HG03064 (cell line): ENCODE results near the gene LIAS.
"Not testable (repeated sequence)": the region's sequence is repeated elsewhere in the genome, so short reads cannot be mapped to it uniquely, and the experiment has no call there.

Source experiments
- ATAC-seq: cut with Tn5 transposase; IDR thresholded peaks from one replicate; pipeline ENCODE4 v1.9.1; 2021; ENCODE audit warnings: low read depth; ENCODE audit not compliant: unreplicated experiment

LIAS gene

DNA sequence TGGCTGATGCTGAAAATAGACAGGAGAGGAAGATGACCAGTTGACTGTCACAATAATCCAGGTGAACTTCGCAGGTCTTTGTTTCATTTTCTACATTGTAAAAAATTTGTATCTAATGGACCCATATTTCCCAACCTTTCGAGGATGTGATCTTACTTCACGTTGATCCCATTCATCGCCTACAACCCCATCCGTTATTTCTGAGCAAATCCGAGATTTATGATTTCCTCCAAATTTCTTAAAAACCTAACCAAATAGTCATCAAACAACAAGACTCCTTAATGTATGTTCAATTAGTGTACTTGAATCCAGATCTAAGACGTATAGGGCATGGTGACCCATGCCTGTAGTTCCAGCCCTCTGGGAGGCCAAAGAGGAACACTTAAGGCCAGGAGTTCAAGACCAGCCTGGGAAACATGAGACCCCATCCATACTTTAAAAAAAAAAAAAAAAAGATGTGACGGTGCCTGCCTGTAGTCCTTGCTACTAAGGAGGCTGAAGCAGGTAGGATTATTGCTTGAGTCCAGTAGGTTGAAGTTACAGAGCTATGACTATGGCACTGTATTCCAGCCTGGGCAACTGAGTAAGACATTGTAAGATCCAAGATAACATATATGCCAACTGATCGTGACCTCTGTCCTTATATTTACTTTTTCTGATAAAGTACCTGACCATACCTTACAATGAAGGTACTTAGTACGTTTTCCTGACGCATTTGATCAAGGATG is 5.8 kb upstream of the LIAS start:
- no peak for ATAC-seq

- no peak for ATAC-seq
Measured at GRCh38 chr4:39453738-39454137, 5.1 kb upstream of the LIAS start.

DNA sequence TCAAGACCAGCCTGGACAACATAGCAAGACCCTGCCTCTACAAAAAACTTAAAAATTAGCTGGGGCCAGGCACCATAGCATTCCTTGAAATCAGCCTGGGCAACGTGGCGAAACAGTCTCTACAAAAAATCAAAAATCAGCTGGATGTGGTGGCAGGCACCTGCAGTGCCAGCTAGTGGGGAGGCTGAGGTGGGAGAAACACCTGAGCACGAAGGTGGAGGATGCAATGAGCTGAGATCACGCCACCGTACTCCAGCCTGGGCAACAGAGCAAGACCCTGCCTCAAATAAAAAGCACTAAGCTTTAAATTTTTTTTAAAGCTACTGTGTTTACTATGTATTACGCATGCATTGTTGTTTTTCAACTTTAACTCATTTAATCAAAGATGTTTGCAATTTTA is 3.4 kb upstream of the LIAS start:
- ATAC-seq, result no peak

DNA sequence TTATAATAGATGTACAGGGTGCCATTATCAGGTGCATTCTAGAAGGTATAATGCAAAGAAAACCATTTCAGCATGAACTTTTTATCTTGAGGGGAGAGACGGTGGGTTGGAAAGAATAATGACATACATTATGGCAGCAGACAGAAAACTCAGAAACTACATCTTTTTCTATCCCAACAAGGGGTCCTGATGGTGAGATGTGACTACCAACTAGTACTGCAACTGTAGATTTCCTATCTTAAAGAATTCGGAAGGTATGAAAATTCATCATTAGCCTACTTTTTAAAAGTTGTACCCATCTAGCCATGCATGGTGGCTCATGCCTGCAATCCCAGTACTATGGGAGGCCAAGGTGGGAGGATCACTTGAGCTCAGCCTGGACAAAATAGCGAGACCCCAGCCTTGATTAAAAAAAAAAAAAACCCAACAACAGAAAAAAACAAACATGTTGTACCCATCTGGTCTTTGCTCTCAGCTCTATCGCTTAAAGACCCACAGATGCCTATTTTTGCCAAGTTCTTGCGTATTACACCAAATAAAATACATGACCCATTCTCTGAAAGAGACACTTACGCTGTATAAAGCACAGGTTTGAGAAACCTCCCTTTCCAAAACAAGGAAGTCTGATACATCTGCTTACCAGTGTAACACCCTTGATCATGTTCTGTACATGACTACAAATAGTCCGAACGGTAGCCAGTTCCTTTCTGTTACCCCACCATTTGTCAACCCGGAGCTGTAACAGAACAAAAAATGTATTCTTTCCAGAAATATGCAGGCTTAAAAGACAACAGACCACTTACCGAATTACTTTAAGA is 1.7 kb upstream of the LIAS start:
- no peak for ATAC-seq

DNA sequence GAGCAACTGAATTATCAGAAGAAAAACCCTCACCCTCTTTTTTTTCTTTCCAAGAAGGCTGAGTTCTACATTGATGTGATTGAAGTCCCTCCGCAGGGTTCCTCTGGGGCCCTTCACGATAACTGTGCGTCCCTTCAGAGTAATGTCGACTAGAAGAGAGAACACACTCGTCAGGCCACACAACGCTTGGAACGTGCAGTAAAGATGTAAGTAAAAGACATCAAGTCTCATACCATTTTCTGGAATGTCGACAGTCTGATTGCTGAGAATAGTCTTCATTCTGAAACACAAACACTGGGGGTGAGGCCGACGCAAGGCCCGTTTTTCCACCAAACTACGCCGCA is 723 bp upstream of the LIAS start:
- not testable (repeated sequence) for ATAC-seq

- no peak for ATAC-seq
Measured at GRCh38 chr4:39464886-39465501, 6.1 kb downstream of the LIAS start.

- ATAC-seq, result no peak
Measured at GRCh38 chr4:39466747-39467146, 7.9 kb downstream of the LIAS start.

DNA sequence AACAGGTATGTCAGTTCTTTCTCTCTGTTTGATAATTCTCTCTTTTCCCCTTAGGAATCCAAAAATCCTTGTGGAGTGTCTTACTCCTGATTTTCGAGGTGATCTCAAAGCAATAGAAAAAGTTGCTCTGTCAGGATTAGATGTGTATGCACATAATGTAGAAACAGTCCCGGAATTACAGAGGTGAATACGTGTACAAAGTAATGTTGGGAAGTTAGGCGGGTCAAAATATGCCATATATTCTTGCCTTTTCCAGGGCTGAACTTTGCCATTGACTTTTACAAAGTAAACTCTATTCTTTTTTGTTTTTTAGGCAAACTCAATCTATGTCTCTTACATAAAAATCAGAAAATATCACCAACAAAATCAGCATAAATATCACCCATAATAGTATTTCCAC is 8.6 kb downstream of the LIAS start:
- no peak for ATAC-seq

GRCh38 chr4:39469429-39470077 is 10.7 kb downstream of the LIAS start:
- peak; percentile 65 for ATAC-seq

DNA sequence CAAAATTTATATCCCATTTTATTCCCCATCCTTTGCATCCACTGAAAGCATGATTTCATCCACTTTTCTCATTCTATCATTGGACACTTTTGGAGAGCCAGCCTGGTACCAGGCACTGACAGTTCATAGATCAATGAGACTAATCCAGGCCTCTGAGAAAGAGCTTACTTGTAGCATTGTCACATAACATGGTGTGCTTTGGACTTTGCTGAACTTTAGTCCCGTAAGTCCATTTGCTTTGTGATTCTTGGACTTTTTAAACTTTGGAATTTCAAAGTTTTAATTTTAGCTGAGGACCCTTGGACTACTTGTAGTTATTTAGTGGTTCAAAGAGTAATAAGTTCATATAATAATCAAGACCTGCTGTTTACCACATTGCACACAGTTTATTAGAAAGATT is 11.5 kb downstream of the LIAS start:
- ATAC-seq, result no peak

DNA sequence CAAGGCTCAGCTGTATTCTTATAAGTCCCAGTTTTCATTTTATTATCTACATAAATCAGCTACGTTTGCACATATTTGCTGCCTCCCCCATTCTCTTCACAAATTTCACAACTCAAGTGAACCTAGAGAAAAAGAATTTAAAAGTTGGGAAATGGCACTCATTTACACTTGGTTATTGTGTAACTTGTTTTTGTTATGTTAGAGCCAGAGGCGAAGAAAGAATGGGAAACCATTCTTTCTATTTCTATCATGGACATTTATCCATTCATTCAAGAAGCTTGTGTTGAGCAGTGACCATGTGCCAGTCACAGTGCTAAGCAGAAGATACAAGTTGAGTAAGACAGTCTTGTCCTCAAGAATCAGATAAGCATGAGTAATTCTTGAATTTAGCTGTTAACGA is 13.5 kb downstream of the LIAS start:
- no peak for ATAC-seq

GRCh38 chr4:39476187-39476895 is 17.5 kb downstream of the LIAS start:
- no peak for ATAC-seq

- no peak for ATAC-seq
Measured at GRCh38 chr4:39480251-39480650, 21.4 kb downstream of the LIAS start.

DNA sequence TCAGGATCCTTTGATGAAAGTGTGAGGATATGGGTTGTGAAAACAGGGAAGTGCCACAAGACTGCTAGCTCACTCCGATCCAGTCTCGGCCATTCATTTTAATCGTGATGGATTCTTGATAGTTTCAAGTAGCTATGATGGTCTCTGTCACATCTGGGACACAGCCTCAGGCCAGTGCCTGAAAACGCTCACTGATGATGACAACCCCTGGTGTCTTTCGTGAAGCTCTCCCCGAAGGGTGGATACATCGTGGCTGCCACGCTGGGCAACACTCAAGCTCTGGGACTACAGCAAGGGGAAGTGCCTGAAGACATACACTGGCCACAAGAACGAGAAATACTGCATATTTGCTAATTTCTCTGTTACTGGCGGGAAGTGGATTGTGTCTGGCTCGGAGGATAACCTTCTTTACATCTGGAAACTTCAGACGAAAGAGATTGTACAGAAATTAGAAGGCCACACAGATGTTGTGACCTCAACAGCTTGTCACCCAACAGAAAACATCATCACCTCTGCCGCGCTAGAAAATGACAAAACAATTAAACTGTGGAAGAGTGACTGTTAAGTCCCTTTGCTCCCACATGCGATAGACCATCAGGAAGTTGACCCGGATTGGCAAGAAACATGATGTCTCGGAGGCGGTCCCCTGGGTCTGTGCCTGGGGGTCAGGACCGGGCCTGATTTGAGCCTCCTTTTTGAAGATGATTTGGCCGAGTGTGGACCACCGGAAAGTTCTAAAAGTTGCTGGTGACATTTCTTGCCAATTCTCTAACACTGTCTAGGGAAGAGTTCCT is 22.2 kb downstream of the LIAS start:
- no peak for ATAC-seq

- ATAC-seq, result no peak
Measured at GRCh38 chr4:39484582-39485272, 25.9 kb downstream of the LIAS start.

DNA sequence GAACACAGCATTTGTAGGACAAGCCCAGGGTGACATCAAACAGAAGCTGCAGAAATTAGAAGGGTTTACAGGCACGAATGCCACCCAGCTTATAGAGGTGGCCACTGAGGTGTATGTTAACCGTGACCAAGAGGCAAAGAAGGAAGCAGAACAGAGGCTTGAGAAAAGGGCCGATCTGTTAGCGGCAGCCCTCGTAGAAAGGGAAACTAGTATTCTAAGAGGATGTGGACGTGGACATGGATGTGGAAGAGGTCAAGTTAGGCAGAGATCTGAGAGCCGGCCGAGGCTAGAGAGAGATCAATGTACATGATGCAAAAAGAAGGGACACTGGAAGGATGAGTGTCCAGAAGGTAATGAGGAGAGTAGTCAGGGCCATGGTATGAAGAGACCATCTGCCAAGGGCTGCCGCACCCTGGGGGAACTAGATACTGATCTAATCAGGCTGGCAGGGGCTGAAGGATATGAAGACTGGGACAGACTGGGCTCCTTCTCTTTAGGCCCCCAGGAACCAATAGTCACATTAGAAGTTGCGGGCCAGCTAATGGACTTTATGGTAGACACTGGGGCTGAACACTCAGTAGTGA is 27.5 kb downstream of the LIAS start:
- no peak for ATAC-seq

DNA sequence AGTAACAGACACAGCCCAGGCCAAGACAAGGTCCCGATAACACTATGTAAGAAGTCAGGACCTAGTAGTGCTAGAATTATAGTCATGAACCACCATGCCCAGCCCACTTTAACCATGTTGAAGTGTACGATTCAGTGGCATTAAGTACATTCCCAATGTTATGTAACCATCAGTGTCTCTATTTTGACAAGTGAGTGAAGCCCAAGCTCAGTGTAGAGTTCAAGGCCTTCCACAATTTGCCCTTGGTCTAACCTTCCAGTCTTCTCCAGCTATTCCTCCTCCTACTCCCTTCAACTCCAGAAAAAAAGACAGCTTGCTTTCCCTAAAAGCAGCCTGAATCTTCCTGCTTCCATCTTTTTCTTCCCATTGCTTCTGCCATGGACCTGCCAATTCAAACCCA is 31.5 kb downstream of the LIAS start:
- no peak for ATAC-seq

GRCh38 chr4:39494354-39494753 is 35.5 kb downstream of the LIAS start:
- no peak for ATAC-seq
